ENCODE measurements around the gene SENP2.
A peak's percentile ranks its signal among the peaks of the same experiment; 100 is the strongest.
"Not testable (repeated sequence)": the region's sequence is repeated elsewhere in the genome, so short reads cannot be mapped to it uniquely, and the experiment has no call there.

SENP2 gene

GRCh38 chr3:185632996-185633395 is 46.9 kb downstream of the SENP2 start:
- DNase-seq (ENCODE audit: low read depth), result no peak
- no peak overlapping the region for H3K4me3 ChIP-seq (ENCODE audit: low read length)
- no peak overlapping the region for H3K9ac ChIP-seq (ENCODE audit: low read length)
- peaks cover 10% of the 10 kb centered on the region for H3K36me3 ChIP-seq (ENCODE audit: control insufficient read depth, insufficient read depth, low read length, severe bottlenecking)
- no peaks in the 10 kb centered on the region for H3K27me3 ChIP-seq (replicated peaks; ENCODE audit: control insufficient read depth, insufficient read depth, low read length)
- H3K4me1 ChIP-seq (ENCODE audit: control insufficient read depth, insufficient read depth, low read length), result peaks cover 44% of the 10 kb centered on the region
- H3K9me3 ChIP-seq (ENCODE audit: control insufficient read depth, low read length), result no peaks in the 10 kb centered on the region

- H3K9me3 ChIP-seq (ENCODE audit: control insufficient read depth, low read length), result no peaks in the 10 kb centered on the region
- no peak for DNase-seq (ENCODE audit: low read depth)
- H3K4me1 ChIP-seq (ENCODE audit: control insufficient read depth, insufficient read depth, low read length), result peaks cover 37% of the 10 kb centered on the region
- H3K36me3 ChIP-seq (ENCODE audit: control insufficient read depth, insufficient read depth, low read length, severe bottlenecking), result peaks cover 4% of the 10 kb centered on the region
- H3K4me3 ChIP-seq (ENCODE audit: low read length), result no peak overlapping the region
- H3K9ac ChIP-seq (ENCODE audit: low read length), result no peak overlapping the region
- no peaks in the 10 kb centered on the region for H3K27me3 ChIP-seq (replicated peaks; ENCODE audit: control insufficient read depth, insufficient read depth, low read length)
Measured at GRCh38 chr3:185637388-185637787, 51.3 kb downstream of the SENP2 start.

GRCh38 chr3:185638651-185639050 is 52.6 kb downstream of the SENP2 start:
- H3K9ac ChIP-seq (ENCODE audit: low read length), result not testable (repeated sequence)
- H3K4me1 ChIP-seq (ENCODE audit: control insufficient read depth, insufficient read depth, low read length), result peaks cover 37% of the 10 kb centered on the region

GRCh38 chr3:185639632-185640206 is 53.6 kb downstream of the SENP2 start:
- Histone ChIP-seq H3K4me3 (ENCODE audit: low read length) (no peak overlapping the region), H3K9ac (ENCODE audit: low read length) (no peak overlapping the region), H3K4me1 (ENCODE audit: control insufficient read depth, insufficient read depth, low read length) (peaks cover 36% of the 10 kb centered on the region), H3K36me3 (ENCODE audit: control insufficient read depth, insufficient read depth, low read length, severe bottlenecking) (peaks cover 15% of the 10 kb centered on the region), H3K27me3 (replicated peaks; ENCODE audit: control insufficient read depth, insufficient read depth, low read length) (no peaks in the 10 kb centered on the region), H3K9me3 (ENCODE audit: control insufficient read depth, low read length) (no peaks in the 10 kb centered on the region)
- no peak for DNase-seq (ENCODE audit: low read depth)

More at GRCh38 chr3:185638651-185639050, 52.6 kb downstream of the SENP2 start:
- H3K4me3 ChIP-seq (ENCODE audit: low read length); H3K27me3 ChIP-seq (replicated peaks; ENCODE audit: control insufficient read depth, insufficient read depth, low read length); DNase-seq (ENCODE audit: low read depth); H3K9me3 ChIP-seq (ENCODE audit: control insufficient read depth, low read length): not testable (repeated sequence)
- H3K36me3 ChIP-seq (ENCODE audit: control insufficient read depth, insufficient read depth, low read length, severe bottlenecking), result peaks cover 13% of the 10 kb centered on the region

GRCh38 chr3:185640308-185640707 is 54.2 kb downstream of the SENP2 start:
- Histone ChIP-seq H3K9ac (ENCODE audit: low read length) (no peak overlapping the region), H3K36me3 (ENCODE audit: control insufficient read depth, insufficient read depth, low read length, severe bottlenecking) (peaks cover 20% of the 10 kb centered on the region), H3K27me3 (replicated peaks; ENCODE audit: control insufficient read depth, insufficient read depth, low read length) (no peaks in the 10 kb centered on the region), H3K9me3 (ENCODE audit: control insufficient read depth, low read length) (no peaks in the 10 kb centered on the region), H3K4me1 (ENCODE audit: control insufficient read depth, insufficient read depth, low read length) (peaks cover 30% of the 10 kb centered on the region), H3K4me3 (ENCODE audit: low read length) (no peak overlapping the region)
- no peak for DNase-seq (ENCODE audit: low read depth)

- not testable (repeated sequence) for H3K9me3 ChIP-seq (ENCODE audit: control insufficient read depth, low read length); H3K27me3 ChIP-seq (replicated peaks; ENCODE audit: control insufficient read depth, insufficient read depth, low read length); DNase-seq (ENCODE audit: low read depth); H3K4me3 ChIP-seq (ENCODE audit: low read length)
- H3K36me3 ChIP-seq (ENCODE audit: control insufficient read depth, insufficient read depth, low read length, severe bottlenecking), result peaks cover 57% of the 10 kb centered on the region
- H3K4me1 ChIP-seq (ENCODE audit: control insufficient read depth, insufficient read depth, low read length), result peaks cover 36% of the 10 kb centered on the region
- H3K9ac ChIP-seq (ENCODE audit: low read length), result peak overlapping the region; percentile 25
Measured at GRCh38 chr3:185645191-185645590, 59.1 kb downstream of the SENP2 start.

GRCh38 chr3:185645596-185646381 is 59.7 kb downstream of the SENP2 start:
- DNase-seq (ENCODE audit: low read depth), result no peak
- Histone ChIP-seq H3K4me1 (ENCODE audit: control insufficient read depth, insufficient read depth, low read length) (peaks cover 34% of the 10 kb centered on the region), H3K27me3 (replicated peaks; ENCODE audit: control insufficient read depth, insufficient read depth, low read length) (no peaks in the 10 kb centered on the region), H3K9me3 (ENCODE audit: control insufficient read depth, low read length) (no peaks in the 10 kb centered on the region), H3K4me3 (ENCODE audit: low read length) (no peak overlapping the region), H3K9ac (ENCODE audit: low read length) (peak overlapping the region; percentile 25), H3K36me3 (ENCODE audit: control insufficient read depth, insufficient read depth, low read length, severe bottlenecking) (peaks cover 57% of the 10 kb centered on the region)

GRCh38 chr3:185646382-185647133 is 60.5 kb downstream of the SENP2 start:
- DNase-seq (ENCODE audit: low read depth), result no peak
- peaks cover 61% of the 10 kb centered on the region for H3K36me3 ChIP-seq (ENCODE audit: control insufficient read depth, insufficient read depth, low read length, severe bottlenecking)
- no peaks in the 10 kb centered on the region for H3K27me3 ChIP-seq (replicated peaks; ENCODE audit: control insufficient read depth, insufficient read depth, low read length)
- H3K4me1 ChIP-seq (ENCODE audit: control insufficient read depth, insufficient read depth, low read length), result peaks cover 40% of the 10 kb centered on the region
- no peak overlapping the region for H3K4me3 ChIP-seq (ENCODE audit: low read length)
- peak overlapping the region; percentile 25 for H3K9ac ChIP-seq (ENCODE audit: low read length)
- H3K9me3 ChIP-seq (ENCODE audit: control insufficient read depth, low read length), result no peaks in the 10 kb centered on the region

- no peaks in the 10 kb centered on the region for H3K27me3 ChIP-seq (replicated peaks; ENCODE audit: control insufficient read depth, insufficient read depth, low read length)
Measured at GRCh38 chr3:185647134-185647879, 61.2 kb downstream of the SENP2 start.

GRCh38 chr3:185647880-185648210 is 61.8 kb downstream of the SENP2 start:
- no peak for DNase-seq (ENCODE audit: low read depth)
- no peak overlapping the region for H3K9ac ChIP-seq (ENCODE audit: low read length)
- no peaks in the 10 kb centered on the region for H3K27me3 ChIP-seq (replicated peaks; ENCODE audit: control insufficient read depth, insufficient read depth, low read length)
- no peak overlapping the region for H3K4me3 ChIP-seq (ENCODE audit: low read length)
- peaks cover 42% of the 10 kb centered on the region for H3K4me1 ChIP-seq (ENCODE audit: control insufficient read depth, insufficient read depth, low read length)
- peaks cover 68% of the 10 kb centered on the region for H3K36me3 ChIP-seq (ENCODE audit: control insufficient read depth, insufficient read depth, low read length, severe bottlenecking)
- H3K9me3 ChIP-seq (ENCODE audit: control insufficient read depth, low read length), result no peaks in the 10 kb centered on the region

More at GRCh38 chr3:185647134-185647879, 61.2 kb downstream of the SENP2 start:
- H3K9me3 ChIP-seq (ENCODE audit: control insufficient read depth, low read length), result no peaks in the 10 kb centered on the region
- H3K4me3 ChIP-seq (ENCODE audit: low read length), result no peak overlapping the region
- H3K9ac ChIP-seq (ENCODE audit: low read length), result no peak overlapping the region
- peaks cover 66% of the 10 kb centered on the region for H3K36me3 ChIP-seq (ENCODE audit: control insufficient read depth, insufficient read depth, low read length, severe bottlenecking)
- peaks cover 42% of the 10 kb centered on the region for H3K4me1 ChIP-seq (ENCODE audit: control insufficient read depth, insufficient read depth, low read length)
- no peak for DNase-seq (ENCODE audit: low read depth)

- H3K4me1 ChIP-seq (ENCODE audit: control insufficient read depth, insufficient read depth, low read length), result peaks cover 42% of the 10 kb centered on the region
- peaks cover 67% of the 10 kb centered on the region for H3K36me3 ChIP-seq (ENCODE audit: control insufficient read depth, insufficient read depth, low read length, severe bottlenecking)
- H3K27me3 ChIP-seq (replicated peaks; ENCODE audit: control insufficient read depth, insufficient read depth, low read length), result no peaks in the 10 kb centered on the region
- H3K4me3 ChIP-seq (ENCODE audit: low read length), result peak overlapping the region; percentile 1
- peak overlapping the region; percentile 69 for H3K9ac ChIP-seq (ENCODE audit: low read length)
- no peaks in the 10 kb centered on the region for H3K9me3 ChIP-seq (ENCODE audit: control insufficient read depth, low read length)
- no peak for DNase-seq (ENCODE audit: low read depth)
Measured at GRCh38 chr3:185648396-185648795, 62.3 kb downstream of the SENP2 start.
